Hematopoietic multipotent progenitor cell treated with erythropoietin and hydrocortisone succinate and interleukin-3 and kit ligand, for 4 days (in vitro differentiated cells): ENCODE data around the gene GALK1.
"Not testable (repeated sequence)": the region's sequence is repeated elsewhere in the genome, so short reads cannot be mapped to it uniquely, and the experiment has no call there.

Experiments used
- DNase-seq: peaks from one replicate; pipeline ENCODE4 v3.0.0-alpha.2; 2015

GALK1 gene

GRCh38 chr17:75763613-75764416 is 1.2 kb downstream of the GALK1 start:
- no peak for DNase-seq

- DNase-seq: no peak
Measured at GRCh38 chr17:75763269-75763607, 1.8 kb downstream of the GALK1 start.

- DNase-seq: no peak
Measured at GRCh38 chr17:75762513-75763268, 2.3 kb downstream of the GALK1 start.

GRCh38 chr17:75759978-75760640 is 4.9 kb downstream of the GALK1 start:
- not testable (repeated sequence) for DNase-seq

GRCh38 chr17:75759457-75759856 is 5.5 kb downstream of the GALK1 start:
- DNase-seq: no peak

- peak; percentile 46 for DNase-seq
Measured at GRCh38 chr17:75758131-75758905, 6.7 kb downstream of the GALK1 start.

- no peak for DNase-seq
Measured at GRCh38 chr17:75757086-75757681, 7.8 kb downstream of the GALK1 start.

GRCh38 chr17:75756451-75757085 is 8.4 kb downstream of the GALK1 start:
- DNase-seq: no peak

- DNase-seq: no peak
Measured at GRCh38 chr17:75755990-75756389, 9.0 kb downstream of the GALK1 start.

GRCh38 chr17:75755205-75755901 is 9.6 kb downstream of the GALK1 start:
- DNase-seq: peak; percentile 41

- DNase-seq: no peak
Measured at GRCh38 chr17:75754378-75755204, 10.4 kb downstream of the GALK1 start.

- DNase-seq: peak; percentile 91
Measured at GRCh38 chr17:75753514-75754377, 11.2 kb downstream of the GALK1 start.

GRCh38 chr17:75752802-75753513 is 12.0 kb downstream of the GALK1 start:
- no peak for DNase-seq

- DNase-seq: no peak
Measured at GRCh38 chr17:75752405-75752709, 12.6 kb downstream of the GALK1 start.

- no peak for DNase-seq
Measured at GRCh38 chr17:75751676-75752404, 13.2 kb downstream of the GALK1 start.

GRCh38 chr17:75750661-75751423 is 14.2 kb downstream of the GALK1 start:
- DNase-seq: no peak
